AG09309 (cell line): Measurements from ENCODE around the gene PI4KB.

Source experiments
- DNase-seq: peaks from one replicate; pipeline ENCODE4 v3.0.0-alpha.2; 2010; ENCODE audit warnings: low read depth
- H3K4me3 ChIP-seq: 2 replicates; pipeline ENCODE4 v1.5.1; 2011; ENCODE audit warnings: mild to moderate bottlenecking, low read depth, low read length, moderate library complexity; ENCODE audit not compliant: control insufficient read depth
- TF ChIP-seq, protein P1 (sequence below): IDR thresholded peaks from 2 replicates; pipeline ENCODE4 v1.5.1; 2011; ENCODE audit warnings: mild to moderate bottlenecking, low read depth, low read length, inconsistent platforms; ENCODE audit not compliant: insufficient read depth, control insufficient read depth; ENCODE audit errors: missing control alignments

PI4KB gene

DNA sequence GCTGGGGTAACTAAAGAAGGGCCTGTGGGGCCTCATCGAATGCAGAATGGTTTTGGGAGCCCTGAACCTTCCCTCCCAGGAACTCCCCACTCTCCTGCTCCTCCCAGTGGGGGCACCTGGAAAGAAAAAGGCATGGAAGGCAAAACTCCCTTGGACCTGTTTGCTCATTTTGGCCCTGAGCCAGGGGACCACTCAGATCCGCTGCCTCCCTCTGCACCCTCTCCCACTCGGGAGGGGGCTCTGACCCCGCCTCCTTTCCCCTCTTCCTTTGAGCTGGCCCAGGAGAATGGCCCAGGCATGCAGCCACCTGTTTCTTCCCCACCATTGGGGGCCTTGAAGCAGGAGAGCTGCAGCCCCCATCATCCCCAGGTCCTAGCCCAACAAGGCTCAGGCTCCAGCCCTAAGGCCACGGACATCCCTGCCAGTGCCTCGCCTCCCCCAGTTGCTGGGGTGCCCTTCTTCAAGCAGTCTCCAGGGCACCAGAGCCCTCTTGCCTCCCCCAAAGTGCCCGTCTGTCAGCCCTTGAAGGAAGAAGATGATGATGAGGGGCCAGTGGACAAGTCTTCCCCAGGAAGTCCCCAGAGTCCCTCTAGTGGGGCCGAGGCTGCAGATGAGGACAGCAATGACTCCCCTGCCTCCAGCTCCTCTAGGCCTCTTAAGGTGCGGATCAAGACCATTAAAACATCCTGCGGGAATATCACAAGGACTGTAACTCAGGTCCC lies 40.4 kb downstream of the PI4KB start:
- TF ChIP-seq, protein P1, sequence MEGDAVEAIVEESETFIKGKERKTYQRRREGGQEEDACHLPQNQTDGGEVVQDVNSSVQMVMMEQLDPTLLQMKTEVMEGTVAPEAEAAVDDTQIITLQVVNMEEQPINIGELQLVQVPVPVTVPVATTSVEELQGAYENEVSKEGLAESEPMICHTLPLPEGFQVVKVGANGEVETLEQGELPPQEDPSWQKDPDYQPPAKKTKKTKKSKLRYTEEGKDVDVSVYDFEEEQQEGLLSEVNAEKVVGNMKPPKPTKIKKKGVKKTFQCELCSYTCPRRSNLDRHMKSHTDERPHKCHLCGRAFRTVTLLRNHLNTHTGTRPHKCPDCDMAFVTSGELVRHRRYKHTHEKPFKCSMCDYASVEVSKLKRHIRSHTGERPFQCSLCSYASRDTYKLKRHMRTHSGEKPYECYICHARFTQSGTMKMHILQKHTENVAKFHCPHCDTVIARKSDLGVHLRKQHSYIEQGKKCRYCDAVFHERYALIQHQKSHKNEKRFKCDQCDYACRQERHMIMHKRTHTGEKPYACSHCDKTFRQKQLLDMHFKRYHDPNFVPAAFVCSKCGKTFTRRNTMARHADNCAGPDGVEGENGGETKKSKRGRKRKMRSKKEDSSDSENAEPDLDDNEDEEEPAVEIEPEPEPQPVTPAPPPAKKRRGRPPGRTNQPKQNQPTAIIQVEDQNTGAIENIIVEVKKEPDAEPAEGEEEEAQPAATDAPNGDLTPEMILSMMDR, result no peak
- no peak overlapping the region for H3K4me3 ChIP-seq
- DNase-seq, result no peak

DNA sequence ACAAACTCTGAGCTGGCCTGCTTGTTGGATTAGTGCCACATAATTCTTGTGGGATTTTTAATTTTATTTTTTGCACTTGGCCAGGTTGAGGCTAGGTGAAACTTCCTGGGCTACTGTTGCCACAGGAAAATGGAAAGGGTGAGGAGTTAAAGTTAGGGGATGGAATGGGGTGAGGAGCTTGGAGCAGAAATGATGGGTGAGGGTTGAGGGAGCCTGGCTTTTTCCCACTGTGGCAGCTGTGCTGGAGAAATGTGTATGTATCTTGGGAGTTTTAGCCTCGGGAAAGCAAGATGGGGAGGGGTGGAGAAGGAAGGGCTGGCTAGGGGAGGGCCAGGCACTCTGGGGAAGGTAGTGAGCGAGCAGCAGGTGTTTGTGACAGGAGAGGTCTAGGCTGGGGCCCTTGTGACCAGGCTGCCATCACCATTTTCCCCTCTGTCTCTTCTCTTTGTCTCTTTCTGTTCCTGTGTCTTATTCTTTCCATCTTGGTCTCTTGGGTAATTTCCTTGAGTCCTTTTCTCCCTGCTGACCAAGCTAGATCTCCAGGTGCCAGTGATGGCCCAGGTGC lies 43.1 kb downstream of the PI4KB start:
- no peak overlapping the region for H3K4me3 ChIP-seq

DNA sequence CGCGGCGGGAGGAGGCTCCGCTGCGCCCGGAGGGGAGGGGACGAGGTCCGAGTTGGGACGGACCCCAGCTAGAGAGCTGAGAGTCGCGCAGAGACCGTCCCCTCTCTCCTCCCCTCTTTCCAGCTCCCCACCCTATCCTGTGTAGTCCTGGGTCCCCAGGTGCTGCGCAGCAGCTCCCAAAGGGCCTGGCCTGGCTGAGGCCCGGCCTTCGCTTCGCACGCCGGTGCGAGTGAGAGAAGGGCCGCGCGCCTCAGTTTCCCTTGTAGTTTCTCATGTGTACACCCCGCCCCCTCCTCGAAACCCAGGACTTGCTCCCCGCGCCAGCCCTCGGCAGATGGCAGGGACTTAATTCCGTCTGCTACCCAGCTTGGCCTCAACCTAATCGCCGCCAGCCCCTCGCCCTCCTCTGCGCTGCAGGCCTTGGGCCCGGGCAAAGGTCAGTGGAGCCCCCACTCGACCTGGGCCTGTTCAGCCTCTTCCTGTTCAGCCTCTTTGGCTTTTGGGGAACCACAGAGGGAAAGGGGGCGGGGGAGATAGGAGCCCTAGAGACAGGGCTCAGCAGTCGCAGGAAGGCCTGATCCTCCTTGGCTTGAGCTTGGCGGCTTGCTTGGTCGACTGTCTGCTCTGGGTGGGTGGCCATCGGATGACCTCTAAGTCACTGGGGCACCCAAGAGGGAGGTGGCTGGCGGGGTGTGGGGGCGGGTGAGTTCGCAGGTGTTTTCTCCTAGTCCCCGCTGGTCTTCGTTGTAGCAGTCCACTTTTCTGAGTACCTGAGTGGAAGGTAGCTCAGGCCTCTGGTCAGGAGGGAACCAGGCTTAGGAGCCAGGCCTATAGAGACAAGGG lies 44.1 kb downstream of the PI4KB start:
- H3K4me3 ChIP-seq, result peak overlapping the region; percentile 90
- no peak for DNase-seq
- TF ChIP-seq, protein P1, result no peak

More for the DNA sequence above, 43.1 kb downstream of the PI4KB start:
- TF ChIP-seq, protein P1, result no peak
- no peak for DNase-seq

DNA sequence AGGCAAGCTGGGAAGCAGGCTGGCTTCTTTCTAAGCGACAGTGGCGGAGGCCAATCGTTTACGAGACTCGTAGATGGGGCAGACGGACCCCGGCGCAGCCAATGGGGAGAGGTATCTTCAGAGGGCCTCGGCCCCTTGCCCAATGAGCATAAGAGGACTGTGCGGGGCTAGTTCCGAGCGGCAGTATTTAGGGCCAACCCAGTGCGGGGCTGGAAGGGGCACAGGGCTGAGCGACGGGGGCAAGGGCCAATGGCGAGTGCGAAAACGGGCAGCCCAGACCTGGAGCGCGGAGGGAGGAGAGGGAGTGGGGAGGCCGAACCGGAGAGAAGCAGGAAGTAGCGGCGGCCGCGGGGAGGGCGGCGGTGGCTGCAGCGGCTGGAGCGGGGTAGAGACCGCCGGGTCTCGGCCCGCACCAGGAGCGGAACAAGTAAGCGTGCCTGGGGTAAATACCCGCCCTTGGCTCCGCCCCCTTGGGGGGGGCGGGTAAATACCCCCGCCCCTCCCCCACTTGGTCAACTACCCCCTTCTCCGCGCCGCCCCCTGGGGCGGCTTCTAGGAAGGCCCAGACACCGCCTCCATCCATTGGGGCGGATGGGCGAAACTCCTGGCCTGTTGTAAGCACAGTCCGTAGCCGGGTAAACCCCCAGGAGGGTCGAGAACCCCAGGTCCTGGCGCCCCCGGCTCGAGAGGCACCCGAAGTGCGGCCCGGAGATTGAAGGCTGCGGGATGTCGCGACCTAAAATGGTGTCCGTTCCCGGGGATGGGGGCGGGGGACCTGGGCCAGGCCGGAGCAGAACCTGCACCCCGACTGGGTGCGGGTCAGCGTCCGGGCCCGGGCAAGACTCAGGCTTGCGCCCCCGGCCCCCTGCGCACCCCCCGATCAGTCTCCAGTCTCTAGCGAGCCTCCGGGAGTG lies 45.0 kb downstream of the PI4KB start, which contains the start of gene ZNF687:
ZNF687 (plus strand) TSS at position 331 of the 914 bp plus-strand sequence. CDS start 3,993 bp downstream, outside the sequence.
- TF ChIP-seq, protein P1, result no peak
- peak within 1 kb of the TSS; percentile 90 for H3K4me3 ChIP-seq
- peak; percentile 100 for DNase-seq

DNA sequence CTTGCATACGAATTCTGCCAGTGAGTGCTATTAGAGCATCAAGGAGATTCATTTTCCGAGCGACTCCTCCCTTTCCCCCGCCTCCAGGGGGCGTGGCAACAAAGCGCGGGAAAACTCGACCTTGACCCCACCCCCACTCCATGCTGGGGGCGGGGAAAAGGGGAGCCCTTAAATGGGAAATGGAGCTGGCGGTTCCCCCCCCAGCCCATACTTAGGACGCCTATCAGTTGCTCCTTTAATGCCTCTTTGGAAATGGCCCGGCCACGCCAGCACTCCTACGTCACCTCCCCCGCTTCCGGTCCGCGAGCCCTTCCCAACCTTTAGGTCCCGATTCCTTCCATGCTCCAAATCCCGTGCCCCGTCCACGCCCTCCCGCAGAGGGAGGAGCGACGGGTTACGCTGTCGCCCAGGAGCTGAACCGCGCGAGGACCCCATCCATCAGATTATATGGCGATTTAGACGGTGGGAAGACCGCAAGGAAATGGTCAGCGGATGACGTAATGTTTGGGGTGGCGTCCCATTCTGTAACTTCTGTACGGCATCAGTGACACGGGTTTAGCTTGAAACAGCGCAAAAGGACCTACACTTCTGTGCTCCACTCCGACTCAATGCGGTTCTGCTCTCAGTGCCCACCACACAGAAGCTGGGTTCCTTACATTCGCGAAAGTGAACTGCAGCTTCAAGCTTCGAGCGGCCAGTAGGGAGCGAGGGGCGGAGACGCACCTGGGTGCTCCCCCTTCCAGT lies 45.8 kb downstream of the PI4KB start:
- peak; percentile 91 for DNase-seq
- TF ChIP-seq, protein P1, result no peak
- H3K4me3 ChIP-seq, result peak overlapping the region; percentile 90
